GM12878 (cell line): ENCODE results near the gene CEP68. TPM values are rescaled to one million over a fixed set of nuclear protein-coding genes. Genes with fewer than 3 reads are reported as not detected.
A peak's percentile ranks its signal among the peaks of the same experiment; 100 is the strongest.

Experiments used
- BHLHE40 ChIP-seq, 2 experiments: fragments of 450-650 bp in 1 of 2; IDR thresholded peaks; 2 replicates each; pipeline ENCODE4 v1.6.1; 2011 to 2017; ENCODE audit warnings: low read depth in 2 of 2, borderline replicate concordance in 1 of 2, improper control_type of control experiment in 1 of 2, low read length in 1 of 2, mild to moderate bottlenecking in 1 of 2
- CBX5 ChIP-seq: sonication (generic); IDR thresholded peaks from 2 replicates; pipeline ENCODE4 v1.6.1; 2016; ENCODE audit warnings: low read depth, moderate library complexity, mild to moderate bottlenecking, inconsistent platforms
- CHD2 ChIP-seq: IDR thresholded peaks from 2 replicates; pipeline ENCODE4 v1.6.1; 2011; ENCODE audit warnings: low read depth, low read length, improper control_type of control experiment, borderline replicate concordance
- CREB1 ChIP-seq: IDR thresholded peaks from 2 replicates; pipeline ENCODE4 v1.6.1; 2012; ENCODE audit warnings: low read depth, mild to moderate bottlenecking, inconsistent platforms
- EGR1 ChIP-seq, 2 experiments: IDR thresholded peaks; 1 replicate in 1 of 2; 2 replicates in 1 of 2; pipeline ENCODE4 v1.6.1; 2011 to 2012; ENCODE audit warnings: low read depth in 2 of 2, low read length in 2 of 2, borderline replicate concordance in 1 of 2, mild to moderate bottlenecking in 1 of 2, moderate library complexity in 1 of 2
- EP300 ChIP-seq, 2 experiments: fragments of 150-350 bp in 1 of 2; IDR thresholded peaks; 2 replicates each; pipeline ENCODE4 v1.6.1; 2011 to 2012; ENCODE audit warnings: low read depth in 2 of 2, low read length in 2 of 2, borderline replicate concordance in 1 of 2, improper control_type of control experiment in 1 of 2, inconsistent platforms in 1 of 2; ENCODE audit not compliant: control insufficient read depth in 1 of 2
- HDAC2 ChIP-seq: fragments of 200-600 bp; sonication (generic); IDR thresholded peaks from 2 replicates; pipeline ENCODE4 v1.6.1; 2017
- KAT2A ChIP-seq: conservative IDR thresholded peaks from 2 replicates; pipeline ENCODE4 v1.6.1; 2011; ENCODE audit warnings: low read depth, low read length; ENCODE audit not compliant: control insufficient read depth
- KLF5 ChIP-seq: fragments of 450-650 bp; IDR thresholded peaks from 2 replicates; pipeline ENCODE4 v1.6.1; 2014; ENCODE audit warnings: mild to moderate bottlenecking; ENCODE audit not compliant: partially characterized antibody
- MYC ChIP-seq: IDR thresholded peaks from 2 replicates; pipeline ENCODE4 v1.6.1; 2011; ENCODE audit warnings: mild to moderate bottlenecking, low read length, moderate library complexity, inconsistent platforms; ENCODE audit not compliant: insufficient read depth, insufficient replicate concordance, insufficient read length, severe bottlenecking
- NFYB ChIP-seq: IDR thresholded peaks from 2 replicates; pipeline ENCODE4 v1.6.1; 2011; ENCODE audit warnings: low read depth, mild to moderate bottlenecking, low read length, improper control_type of control experiment, moderate library complexity; ENCODE audit not compliant: insufficient read depth
- POLR2A ChIP-seq: IDR thresholded peaks from 2 replicates; pipeline ENCODE4 v1.6.1; 2011; ENCODE audit warnings: low read depth, mild to moderate bottlenecking, low read length
- POLR2AphosphoS5 ChIP-seq: IDR thresholded peaks from 2 replicates; pipeline ENCODE4 v1.6.1; 2011; ENCODE audit warnings: mild to moderate bottlenecking, low read length, inconsistent platforms
- RAD51 ChIP-seq: fragments of 450-650 bp; IDR thresholded peaks from 2 replicates; pipeline ENCODE4 v1.6.1; 2016; ENCODE audit warnings: moderate library complexity, mild to moderate bottlenecking, inconsistent platforms
- RELA ChIP-seq: fragments of 450-650 bp; IDR thresholded peaks from 2 replicates; pipeline ENCODE4 v1.8.0; 2014; ENCODE audit warnings: borderline replicate concordance; ENCODE audit not compliant: partially characterized antibody
- SIN3A ChIP-seq: IDR thresholded peaks from 2 replicates; pipeline ENCODE4 v1.6.1; 2012; ENCODE audit warnings: low read depth, low read length, improper control_type of control experiment
- ZNF207 ChIP-seq: fragments of 450-650 bp; IDR thresholded peaks from 2 replicates; pipeline ENCODE4 v1.6.1; 2014; ENCODE audit warnings: antibody characterized with exemption, mild to moderate bottlenecking, borderline replicate concordance
- ZNF217 ChIP-seq: fragments of 450-650 bp; IDR thresholded peaks from 2 replicates; pipeline ENCODE4 v1.6.1; 2017; ENCODE audit warnings: antibody characterized with exemption, mild to moderate bottlenecking
- polyA plus RNA-seq, 11 experiments: library from polyadenylated mRNA; depleted of rRNA in 4 of 11; unstranded in 6 of 11; stranded (reverse) in 5 of 11; fragments of >200 nt; fragmentation: Nextera tagmentation in 4 of 11; fragmentation: Illumina TruSeq in 1 of 11; extraction: Ambion mirVana in 4 of 11; extraction: Trizol in 1 of 11; gene quantifications; 1 replicate in 1 of 11; 2 replicates in 10 of 11; pipeline versions ENCODE4 v1.2.1 to v1.2.3, GENCODE V29; 2011 to 2016; ENCODE audit warnings: inconsistent platforms in 2 of 11, missing spikeins in 2 of 11, low read depth in 1 of 11
- total RNA-seq, 4 experiments: library from RNA; depleted of rRNA in 3 of 4; stranded (reverse); fragments of >200 nt in 3 of 4; fragmentation: Illumina TruSeq in 1 of 4; extraction: Trizol in 1 of 4; gene quantifications; 2 replicates each; pipeline versions ENCODE4 v1.2.1 to v1.2.3, GENCODE V29; 2013 to 2021
- TF ChIP-seq, protein P1 (sequence below): IDR thresholded peaks from 2 replicates; pipeline ENCODE4 v1.6.1; 2012; ENCODE audit warnings: improper control_type of control experiment, low read depth, low read length; ENCODE audit not compliant: insufficient replicate concordance
- TF ChIP-seq, protein P2 (sequence below): fragments of 450-650 bp; IDR thresholded peaks from 2 replicates; pipeline ENCODE4 v1.6.1; 2017; ENCODE audit warnings: mild to moderate bottlenecking, moderate library complexity

The CEP68 gene
- total and polyA plus RNA-seq, 10 of the 15 experiments (the other 5 are each of a cell fraction or from before 2014, with no cell fraction given), result 1.1 to 11.1 (median 7.4) TPM

DNA sequence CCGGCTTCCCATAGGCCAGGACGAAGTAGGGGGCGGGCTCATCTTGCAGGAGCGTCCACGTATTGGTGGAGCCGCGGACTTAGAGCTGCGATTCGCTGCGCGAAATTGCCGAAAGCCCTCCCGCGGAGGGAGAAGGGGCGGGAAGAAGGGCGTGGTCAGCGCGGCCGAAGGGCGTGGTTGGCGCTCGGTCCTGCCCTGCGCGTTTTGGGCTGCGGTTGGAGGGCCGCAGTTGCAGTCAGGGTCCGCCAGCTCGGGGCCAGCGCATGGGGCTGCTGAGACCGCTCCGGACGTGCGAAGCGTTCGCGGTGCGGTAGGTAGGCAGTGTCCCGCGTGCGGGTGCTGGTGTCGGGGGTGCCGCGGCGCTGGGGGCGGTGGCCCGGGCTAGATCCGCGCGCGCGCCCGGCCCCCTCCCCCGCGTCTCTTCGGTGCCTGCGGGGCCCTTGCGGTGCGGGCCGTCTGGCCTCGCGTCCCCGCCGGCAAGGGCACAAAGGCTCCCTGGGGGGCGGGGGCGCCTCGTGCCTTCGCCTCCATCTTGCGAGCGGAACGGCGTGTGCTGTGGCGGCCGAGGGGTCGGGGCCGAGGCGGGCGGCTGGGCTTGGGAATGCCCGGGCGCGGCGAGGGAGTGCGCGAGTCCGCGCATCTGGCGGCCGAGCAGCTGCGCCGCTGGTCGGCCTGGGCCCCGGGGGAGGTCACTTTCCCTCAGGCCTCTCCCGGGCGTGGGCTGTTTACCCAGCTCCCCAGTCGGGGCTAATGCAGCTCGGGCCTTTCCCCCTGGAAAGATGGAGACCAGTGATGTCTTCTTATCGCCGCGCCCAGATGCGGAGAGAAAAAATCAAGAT lies at the start of gene CEP68 (continued):
- no peak for TF ChIP-seq KLF5
- no peak for TF ChIP-seq MYC
- TF ChIP-seq EP300 (IDR thresholded peaks at IDR 0.05; ENCODE audit: borderline replicate concordance in 1 of 2, control insufficient read depth in 1 of 2, low read depth in 2 of 2, low read length in 2 of 2), result no peak
- peak; percentile 92 for TF ChIP-seq POLR2A
- TF ChIP-seq ZNF217, result peak; percentile 74
- TF ChIP-seq, protein P1, sequence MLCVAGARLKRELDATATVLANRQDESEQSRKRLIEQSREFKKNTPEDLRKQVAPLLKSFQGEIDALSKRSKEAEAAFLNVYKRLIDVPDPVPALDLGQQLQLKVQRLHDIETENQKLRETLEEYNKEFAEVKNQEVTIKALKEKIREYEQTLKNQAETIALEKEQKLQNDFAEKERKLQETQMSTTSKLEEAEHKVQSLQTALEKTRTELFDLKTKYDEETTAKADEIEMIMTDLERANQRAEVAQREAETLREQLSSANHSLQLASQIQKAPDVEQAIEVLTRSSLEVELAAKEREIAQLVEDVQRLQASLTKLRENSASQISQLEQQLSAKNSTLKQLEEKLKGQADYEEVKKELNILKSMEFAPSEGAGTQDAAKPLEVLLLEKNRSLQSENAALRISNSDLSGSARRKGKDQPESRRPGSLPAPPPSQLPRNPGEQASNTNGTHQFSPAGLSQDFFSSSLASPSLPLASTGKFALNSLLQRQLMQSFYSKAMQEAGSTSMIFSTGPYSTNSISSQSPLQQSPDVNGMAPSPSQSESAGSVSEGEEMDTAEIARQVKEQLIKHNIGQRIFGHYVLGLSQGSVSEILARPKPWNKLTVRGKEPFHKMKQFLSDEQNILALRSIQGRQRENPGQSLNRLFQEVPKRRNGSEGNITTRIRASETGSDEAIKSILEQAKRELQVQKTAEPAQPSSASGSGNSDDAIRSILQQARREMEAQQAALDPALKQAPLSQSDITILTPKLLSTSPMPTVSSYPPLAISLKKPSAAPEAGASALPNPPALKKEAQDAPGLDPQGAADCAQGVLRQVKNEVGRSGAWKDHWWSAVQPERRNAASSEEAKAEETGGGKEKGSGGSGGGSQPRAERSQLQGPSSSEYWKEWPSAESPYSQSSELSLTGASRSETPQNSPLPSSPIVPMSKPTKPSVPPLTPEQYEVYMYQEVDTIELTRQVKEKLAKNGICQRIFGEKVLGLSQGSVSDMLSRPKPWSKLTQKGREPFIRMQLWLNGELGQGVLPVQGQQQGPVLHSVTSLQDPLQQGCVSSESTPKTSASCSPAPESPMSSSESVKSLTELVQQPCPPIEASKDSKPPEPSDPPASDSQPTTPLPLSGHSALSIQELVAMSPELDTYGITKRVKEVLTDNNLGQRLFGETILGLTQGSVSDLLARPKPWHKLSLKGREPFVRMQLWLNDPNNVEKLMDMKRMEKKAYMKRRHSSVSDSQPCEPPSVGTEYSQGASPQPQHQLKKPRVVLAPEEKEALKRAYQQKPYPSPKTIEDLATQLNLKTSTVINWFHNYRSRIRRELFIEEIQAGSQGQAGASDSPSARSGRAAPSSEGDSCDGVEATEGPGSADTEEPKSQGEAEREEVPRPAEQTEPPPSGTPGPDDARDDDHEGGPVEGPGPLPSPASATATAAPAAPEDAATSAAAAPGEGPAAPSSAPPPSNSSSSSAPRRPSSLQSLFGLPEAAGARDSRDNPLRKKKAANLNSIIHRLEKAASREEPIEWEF, result no peak
- TF ChIP-seq, protein P2, sequence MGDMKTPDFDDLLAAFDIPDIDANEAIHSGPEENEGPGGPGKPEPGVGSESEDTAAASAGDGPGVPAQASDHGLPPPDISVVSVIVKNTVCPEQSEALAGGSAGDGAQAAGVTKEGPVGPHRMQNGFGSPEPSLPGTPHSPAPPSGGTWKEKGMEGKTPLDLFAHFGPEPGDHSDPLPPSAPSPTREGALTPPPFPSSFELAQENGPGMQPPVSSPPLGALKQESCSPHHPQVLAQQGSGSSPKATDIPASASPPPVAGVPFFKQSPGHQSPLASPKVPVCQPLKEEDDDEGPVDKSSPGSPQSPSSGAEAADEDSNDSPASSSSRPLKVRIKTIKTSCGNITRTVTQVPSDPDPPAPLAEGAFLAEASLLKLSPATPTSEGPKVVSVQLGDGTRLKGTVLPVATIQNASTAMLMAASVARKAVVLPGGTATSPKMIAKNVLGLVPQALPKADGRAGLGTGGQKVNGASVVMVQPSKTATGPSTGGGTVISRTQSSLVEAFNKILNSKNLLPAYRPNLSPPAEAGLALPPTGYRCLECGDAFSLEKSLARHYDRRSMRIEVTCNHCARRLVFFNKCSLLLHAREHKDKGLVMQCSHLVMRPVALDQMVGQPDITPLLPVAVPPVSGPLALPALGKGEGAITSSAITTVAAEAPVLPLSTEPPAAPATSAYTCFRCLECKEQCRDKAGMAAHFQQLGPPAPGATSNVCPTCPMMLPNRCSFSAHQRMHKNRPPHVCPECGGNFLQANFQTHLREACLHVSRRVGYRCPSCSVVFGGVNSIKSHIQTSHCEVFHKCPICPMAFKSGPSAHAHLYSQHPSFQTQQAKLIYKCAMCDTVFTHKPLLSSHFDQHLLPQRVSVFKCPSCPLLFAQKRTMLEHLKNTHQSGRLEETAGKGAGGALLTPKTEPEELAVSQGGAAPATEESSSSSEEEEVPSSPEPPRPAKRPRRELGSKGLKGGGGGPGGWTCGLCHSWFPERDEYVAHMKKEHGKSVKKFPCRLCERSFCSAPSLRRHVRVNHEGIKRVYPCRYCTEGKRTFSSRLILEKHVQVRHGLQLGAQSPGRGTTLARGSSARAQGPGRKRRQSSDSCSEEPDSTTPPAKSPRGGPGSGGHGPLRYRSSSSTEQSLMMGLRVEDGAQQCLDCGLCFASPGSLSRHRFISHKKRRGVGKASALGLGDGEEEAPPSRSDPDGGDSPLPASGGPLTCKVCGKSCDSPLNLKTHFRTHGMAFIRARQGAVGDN, result peak; percentile 92; the same call in 1 of the 2 replicates
- no peak for TF ChIP-seq KAT2A
- peak; percentile 93 for TF ChIP-seq CHD2
- TF ChIP-seq HDAC2, result no peak
- no peak for TF ChIP-seq CBX5
- TF ChIP-seq SIN3A, result no peak; the same call in 1 of the 2 replicates
- peak; percentile 90 for TF ChIP-seq NFYB
- 0 out of 2 replicates have a peak, but pooled peaks have one; percentile 71 for TF ChIP-seq ZNF207
- TF ChIP-seq RELA, result peak; percentile 28
- TF ChIP-seq CREB1, result no peak
- peak; percentile 65 for TF ChIP-seq POLR2AphosphoS5
- 0 out of 3 replicates have a peak, but pooled peaks of 1 of the 2 experiments have one; percentile 11 for TF ChIP-seq EGR1 (IDR thresholded peaks at IDR 0.05; ENCODE audit: borderline replicate concordance in 1 of 2, low read depth in 2 of 2, low read length in 2 of 2)
- no peak for TF ChIP-seq RAD51
- TF ChIP-seq BHLHE40 (IDR thresholded peaks at IDR 0.05; ENCODE audit: borderline replicate concordance in 1 of 2, low read depth in 2 of 2, low read length in 1 of 2), result peak in 1 of 2 experiments; percentile 78; a peak in 2 of 4 replicates
